Smooth muscle cell (in vitro differentiated cells): ENCODE measurements around the gene BAMBI. TPM values are rescaled to one million over a fixed set of nuclear protein-coding genes. Genes with fewer than 3 reads are reported as not detected.

Source experiments
- DNase-seq: peaks from one replicate; lab custom pipeline; 2025; ENCODE audit not compliant: unreplicated experiment; lab: John Stamatoyannopoulos, UW
- H2AFZ ChIP-seq: fragments of 200-600 bp; sonication (generic); 2 replicates; pipeline ENCODE4 v1.6.0; 2016; ENCODE audit warnings: antibody characterized with exemption, low read depth, mild to moderate bottlenecking
- H3F3A ChIP-seq: fragments of 200-600 bp; sonication (generic); 2 replicates; pipeline ENCODE4 v1.6.0; 2017; ENCODE audit warnings: antibody characterized with exemption, low read depth
- H3K27ac ChIP-seq: fragments of 200-600 bp; sonication (generic); 2 replicates; pipeline ENCODE4 v1.5.1; 2016; ENCODE audit warnings: low read depth, mild to moderate bottlenecking
- H3K27me3 ChIP-seq: fragments of 200-600 bp; sonication (generic); 2 replicates; pipeline ENCODE4 v1.6.1; 2016; ENCODE audit warnings: low read depth, mild to moderate bottlenecking
- H3K36me3 ChIP-seq: fragments of 200-600 bp; sonication (generic); 2 replicates; pipeline ENCODE4 v1.5.1; 2016; ENCODE audit warnings: low read depth
- H3K4me1 ChIP-seq: fragments of 200-600 bp; sonication (generic); 2 replicates; pipeline ENCODE4 v1.5.1; 2016; ENCODE audit warnings: low read depth
- H3K4me2 ChIP-seq: fragments of 200-600 bp; sonication (generic); 2 replicates; pipeline ENCODE4 v1.6.0; 2016; ENCODE audit warnings: mild to moderate bottlenecking
- H3K4me3 ChIP-seq: fragments of 200-600 bp; sonication (generic); 2 replicates; pipeline ENCODE4 v1.5.1; 2016; ENCODE audit warnings: mild to moderate bottlenecking
- H3K79me2 ChIP-seq: fragments of 200-600 bp; sonication (generic); 2 replicates; pipeline ENCODE4 v1.6.0; 2016; ENCODE audit warnings: low read depth, mild to moderate bottlenecking
- H3K9ac ChIP-seq: fragments of 200-600 bp; sonication (generic); 2 replicates; pipeline ENCODE4 v1.6.0; 2016; ENCODE audit warnings: low read depth
- H3K9me3 ChIP-seq: fragments of 200-600 bp; sonication (generic); replicated peaks from 2 replicates; pipeline ENCODE4 v1.5.1; 2016; ENCODE audit warnings: low read depth
- H4K20me1 ChIP-seq: fragments of 200-600 bp; sonication (generic); 2 replicates; pipeline ENCODE4 v1.6.0; 2016; ENCODE audit warnings: low read depth
- WGBS: methylation state at CpG from one replicate; pipeline ENCODE4 v1.1.7; 2016; ENCODE audit warnings: low lambda C conversion rate; 5-methylcytosine and 5-hydroxymethylcytosine counted together
- polyA plus RNA-seq: library from polyadenylated mRNA; unstranded; fragments of >200 nt; fragmentation: Nextera tagmentation; extraction: Ambion mirVana; gene quantifications from 2 replicates; pipeline ENCODE4 v1.2.1, GENCODE V29; 2016
- total RNA-seq: library from RNA; depleted of rRNA; stranded (reverse); fragments of >200 nt; gene quantifications from 2 replicates; pipeline ENCODE4 v1.2.3, GENCODE V29; 2014
- TF ChIP-seq, protein P1 (sequence below): fragments of 200-600 bp; sonication (generic); IDR thresholded peaks from 2 replicates; pipeline ENCODE4 v1.5.1; 2017; ENCODE audit warnings: borderline replicate concordance, mild to moderate bottlenecking, antibody characterized with exemption; ENCODE audit not compliant: insufficient read depth, poor library complexity, severe bottlenecking

Gene BAMBI
- total and polyA plus RNA-seq, 2 experiments from 2014 or later = 648 to 878 TPM

DNA sequence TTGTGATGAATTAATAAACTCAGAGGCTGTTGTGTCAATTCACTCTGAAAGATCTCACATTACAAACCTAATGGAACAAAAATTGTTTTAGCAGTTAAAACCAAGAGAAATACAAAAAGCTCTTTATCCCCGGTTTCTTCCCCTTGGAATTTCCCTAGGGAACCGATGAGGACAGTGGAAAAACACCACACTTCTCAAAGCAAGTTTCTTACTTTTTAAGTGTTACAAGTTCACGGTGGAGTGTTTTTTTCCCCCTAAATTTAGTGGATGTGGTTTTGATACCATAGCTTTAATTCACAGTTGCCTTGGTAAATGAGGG is 10.3 kb downstream of the BAMBI start:
- 8% methylated on average over 3 of the region's 3 CpGs for WGBS
- H3K4me1 ChIP-seq = peaks cover 30% of the 10 kb centered on the region
- no peak overlapping the region for H3K4me3 ChIP-seq
- H3K9me3 ChIP-seq = no peaks in the 10 kb centered on the region
- TF ChIP-seq, protein P1, sequence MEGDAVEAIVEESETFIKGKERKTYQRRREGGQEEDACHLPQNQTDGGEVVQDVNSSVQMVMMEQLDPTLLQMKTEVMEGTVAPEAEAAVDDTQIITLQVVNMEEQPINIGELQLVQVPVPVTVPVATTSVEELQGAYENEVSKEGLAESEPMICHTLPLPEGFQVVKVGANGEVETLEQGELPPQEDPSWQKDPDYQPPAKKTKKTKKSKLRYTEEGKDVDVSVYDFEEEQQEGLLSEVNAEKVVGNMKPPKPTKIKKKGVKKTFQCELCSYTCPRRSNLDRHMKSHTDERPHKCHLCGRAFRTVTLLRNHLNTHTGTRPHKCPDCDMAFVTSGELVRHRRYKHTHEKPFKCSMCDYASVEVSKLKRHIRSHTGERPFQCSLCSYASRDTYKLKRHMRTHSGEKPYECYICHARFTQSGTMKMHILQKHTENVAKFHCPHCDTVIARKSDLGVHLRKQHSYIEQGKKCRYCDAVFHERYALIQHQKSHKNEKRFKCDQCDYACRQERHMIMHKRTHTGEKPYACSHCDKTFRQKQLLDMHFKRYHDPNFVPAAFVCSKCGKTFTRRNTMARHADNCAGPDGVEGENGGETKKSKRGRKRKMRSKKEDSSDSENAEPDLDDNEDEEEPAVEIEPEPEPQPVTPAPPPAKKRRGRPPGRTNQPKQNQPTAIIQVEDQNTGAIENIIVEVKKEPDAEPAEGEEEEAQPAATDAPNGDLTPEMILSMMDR = no peak
- no peak overlapping the region for H3K9ac ChIP-seq
- H3K36me3 ChIP-seq = no peaks in the 10 kb centered on the region
- no peak for DNase-seq
- peaks cover 40% of the 10 kb centered on the region for H3F3A ChIP-seq
- peak overlapping the region; percentile 98 for H3K4me2 ChIP-seq
- H3K27ac ChIP-seq = peak overlapping the region; percentile 78
- peaks cover 30% of the 10 kb centered on the region for H4K20me1 ChIP-seq
- H3K79me2 ChIP-seq = peaks cover 11% of the 10 kb centered on the region
- no peaks in the 10 kb centered on the region for H3K27me3 ChIP-seq
- H2AFZ ChIP-seq = no peak overlapping the region

- Histone ChIP-seq H3K79me2 (no peaks in the 10 kb centered on the region), H3K4me1 (peaks cover 24% of the 10 kb centered on the region), H3K4me2 (no peak overlapping the region), H3K27ac (no peak overlapping the region), H3K9ac (no peak overlapping the region), H3K36me3 (no peaks in the 10 kb centered on the region), H2AFZ (no peak overlapping the region), H4K20me1 (peaks cover 1% of the 10 kb centered on the region), H3K9me3 (no peaks in the 10 kb centered on the region), H3K4me3 (no peak overlapping the region), H3F3A (peaks cover 13% of the 10 kb centered on the region), H3K27me3 (no peaks in the 10 kb centered on the region)
- TF ChIP-seq, protein P1 = no peak
- WGBS = 56% methylated on average over 2 of the region's 2 CpGs
- no peak for DNase-seq
These were observed 13.2 kb downstream of the BAMBI start for GRCh38 chr10:28690545-28690944.

DNA sequence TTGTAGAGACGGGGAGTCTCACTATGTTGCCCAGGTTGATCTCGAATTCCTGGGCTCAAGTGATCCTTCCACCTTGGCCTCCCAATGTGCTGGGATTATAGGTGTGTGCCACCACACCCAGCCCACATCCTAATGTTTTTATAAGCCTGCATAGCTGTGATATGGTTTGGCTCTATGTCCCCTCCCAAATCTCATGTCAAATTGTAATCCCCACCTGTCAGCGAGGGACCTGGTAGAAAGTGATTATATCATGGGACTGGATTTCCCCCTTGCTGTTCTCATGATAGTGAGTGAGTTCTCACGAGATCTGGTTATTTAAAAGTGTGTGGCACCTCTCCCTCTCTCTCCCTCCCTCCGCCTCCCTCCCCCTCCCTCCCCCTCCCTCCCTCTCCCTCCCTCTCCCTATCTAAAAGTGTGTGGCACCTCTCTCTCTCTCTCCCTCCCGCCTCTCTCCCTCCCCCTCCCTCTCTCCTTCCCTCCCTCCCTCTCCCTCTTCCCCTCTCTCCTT is 13.9 kb downstream of the BAMBI start:
- Histone ChIP-seq H3K27me3 (no peaks in the 10 kb centered on the region), H3K36me3 (no peaks in the 10 kb centered on the region), H3K4me1 (peaks cover 20% of the 10 kb centered on the region), H2AFZ (no peak overlapping the region), H3K79me2 (no peaks in the 10 kb centered on the region), H4K20me1 (no peaks in the 10 kb centered on the region), H3K4me2 (no peak overlapping the region), H3K9me3 (no peaks in the 10 kb centered on the region), H3F3A (peaks cover 12% of the 10 kb centered on the region), H3K9ac (no peak overlapping the region), H3K4me3 (no peak overlapping the region), H3K27ac (no peak overlapping the region)
- DNase-seq = no peak
- whole genome bisulfite sequencing = 78% methylated on average over 5 of the region's 6 CpGs
- TF ChIP-seq, protein P1 = no peak

DNA sequence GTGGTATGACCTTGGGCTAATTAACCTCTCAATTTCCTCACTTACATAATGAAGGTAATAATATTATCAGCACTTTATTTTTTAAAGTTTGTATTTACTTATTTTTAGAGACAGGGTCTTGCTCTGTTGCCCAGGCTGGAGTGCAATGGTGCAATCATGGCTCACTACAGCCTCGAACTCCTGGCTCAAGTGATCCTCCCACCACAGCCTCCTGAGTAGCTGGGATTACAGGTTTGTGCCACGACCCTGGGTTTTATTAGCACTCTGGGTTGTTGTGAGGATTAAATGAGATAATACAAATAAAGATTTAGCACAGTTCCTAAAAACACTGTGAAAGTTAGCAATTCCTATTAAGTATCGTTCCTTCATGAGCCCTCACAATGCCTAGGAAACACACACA is 14.7 kb downstream of the BAMBI start:
- H4K20me1 ChIP-seq = no peaks in the 10 kb centered on the region
- no peak overlapping the region for H3K27ac ChIP-seq
- WGBS = 87% methylated on average over 3 of the region's 3 CpGs
- H3K9ac ChIP-seq = no peak overlapping the region
- no peak for DNase-seq
- H3K4me2 ChIP-seq = no peak overlapping the region
- no peaks in the 10 kb centered on the region for H3K27me3 ChIP-seq
- H3K4me3 ChIP-seq = no peak overlapping the region
- no peaks in the 10 kb centered on the region for H3K9me3 ChIP-seq
- peaks cover 12% of the 10 kb centered on the region for H3F3A ChIP-seq
- TF ChIP-seq, protein P1 = no peak
- no peaks in the 10 kb centered on the region for H3K36me3 ChIP-seq
- H3K79me2 ChIP-seq = no peaks in the 10 kb centered on the region
- peaks cover 11% of the 10 kb centered on the region for H3K4me1 ChIP-seq
- H2AFZ ChIP-seq = no peak overlapping the region
